ENCODE results near the gene USP7. TPM values are rescaled to one million over a fixed set of nuclear protein-coding genes. Genes with fewer than 3 reads are reported as not detected.
"Not testable (repeated sequence)": the region's sequence is repeated elsewhere in the genome, so short reads cannot be mapped to it uniquely, and the experiment has no call there.

USP7 gene
- total RNA-seq, 1 donor from 2014 or later, result 87.3 TPM

- ATAC-seq, result no peak
Measured at GRCh38 chr16:8923199-8923598, 40.5 kb downstream of the USP7 start.

- no peak for ATAC-seq
Measured at GRCh38 chr16:8921347-8921984, 42.2 kb downstream of the USP7 start.

- ATAC-seq, result no peak
Measured at GRCh38 chr16:8920645-8921346, 42.9 kb downstream of the USP7 start.

GRCh38 chr16:8919934-8920462 lies 43.7 kb downstream of the USP7 start:
- ATAC-seq, result no peak

- no peak for ATAC-seq
Measured at GRCh38 chr16:8919089-8919933, 44.4 kb downstream of the USP7 start.

GRCh38 chr16:8917336-8917735 lies 46.4 kb downstream of the USP7 start:
- ATAC-seq, result not testable (repeated sequence)

- no peak for ATAC-seq
Measured at GRCh38 chr16:8916541-8917225, 47.0 kb downstream of the USP7 start.

GRCh38 chr16:8915722-8916301 lies 47.9 kb downstream of the USP7 start:
- ATAC-seq, result peak; percentile 63

GRCh38 chr16:8914098-8914497 lies 49.6 kb downstream of the USP7 start:
- ATAC-seq, result no peak

GRCh38 chr16:8912793-8913192 lies 50.9 kb downstream of the USP7 start:
- no peak for ATAC-seq

- no peak for ATAC-seq
Measured at GRCh38 chr16:8910811-8911210, 52.9 kb downstream of the USP7 start.

- ATAC-seq, result peak; percentile 88
Measured at GRCh38 chr16:8908810-8909468, 54.8 kb downstream of the USP7 start.

- ATAC-seq, result no peak
Measured at GRCh38 chr16:8907096-8907495, 56.6 kb downstream of the USP7 start.

GRCh38 chr16:8905795-8906591 lies 57.7 kb downstream of the USP7 start:
- no peak for ATAC-seq

- ATAC-seq, result peak; percentile 43
Measured at GRCh38 chr16:8905168-8905762, 58.4 kb downstream of the USP7 start.

GRCh38 chr16:8904018-8904430 lies 59.7 kb downstream of the USP7 start:
- no peak for ATAC-seq

- ATAC-seq, result no peak
Measured at GRCh38 chr16:8903004-8903403, 60.7 kb downstream of the USP7 start.

GRCh38 chr16:8901320-8901861 lies 62.3 kb downstream of the USP7 start:
- no peak for ATAC-seq

- ATAC-seq, result no peak
Measured at GRCh38 chr16:8900343-8900742, 63.4 kb downstream of the USP7 start.

GRCh38 chr16:8899709-8900317 lies 63.9 kb downstream of the USP7 start:
- no peak for ATAC-seq

All from esophagus mucosa (tissue), 1 donor.